ENCODE measurements around the gene TRIOBP.

GRCh38 chr22:37711490-37711889, 14.6 kb downstream of the TRIOBP start:
- TF ChIP-seq, protein P1, sequence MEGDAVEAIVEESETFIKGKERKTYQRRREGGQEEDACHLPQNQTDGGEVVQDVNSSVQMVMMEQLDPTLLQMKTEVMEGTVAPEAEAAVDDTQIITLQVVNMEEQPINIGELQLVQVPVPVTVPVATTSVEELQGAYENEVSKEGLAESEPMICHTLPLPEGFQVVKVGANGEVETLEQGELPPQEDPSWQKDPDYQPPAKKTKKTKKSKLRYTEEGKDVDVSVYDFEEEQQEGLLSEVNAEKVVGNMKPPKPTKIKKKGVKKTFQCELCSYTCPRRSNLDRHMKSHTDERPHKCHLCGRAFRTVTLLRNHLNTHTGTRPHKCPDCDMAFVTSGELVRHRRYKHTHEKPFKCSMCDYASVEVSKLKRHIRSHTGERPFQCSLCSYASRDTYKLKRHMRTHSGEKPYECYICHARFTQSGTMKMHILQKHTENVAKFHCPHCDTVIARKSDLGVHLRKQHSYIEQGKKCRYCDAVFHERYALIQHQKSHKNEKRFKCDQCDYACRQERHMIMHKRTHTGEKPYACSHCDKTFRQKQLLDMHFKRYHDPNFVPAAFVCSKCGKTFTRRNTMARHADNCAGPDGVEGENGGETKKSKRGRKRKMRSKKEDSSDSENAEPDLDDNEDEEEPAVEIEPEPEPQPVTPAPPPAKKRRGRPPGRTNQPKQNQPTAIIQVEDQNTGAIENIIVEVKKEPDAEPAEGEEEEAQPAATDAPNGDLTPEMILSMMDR (conservative IDR thresholded peaks at IDR 0.05; ENCODE audit: low read length): no peak
- TF ChIP-seq EZH2phosphoT487 (IDR thresholded peaks at IDR 0.05; ENCODE audit: borderline replicate concordance, low read depth, low read length): no peak
